Measurements from ENCODE around the gene JMY.

GRCh38 chr5:79333852-79334557 lies 98.1 kb downstream of the JMY start:
- TF ChIP-seq CTCF (IDR thresholded peaks at IDR 0.05) (no peak), POLR2A (IDR thresholded peaks at IDR 0.05) (no peak)
